ENCODE results near the gene NAT14. TPM values are rescaled to one million over a fixed set of nuclear protein-coding genes. Genes with fewer than 3 reads are reported as not detected.

NAT14 gene
- polyA plus RNA-seq (2011; rRNA removed) (20.4 and 34.8 TPM in 2 replicates), polyA minus RNA-seq (2011; rRNA and poly(A)+ RNA removed) (8.6 and 10.6 TPM in 2 replicates)

- peaks cover 5% of the 10 kb centered on the region for H3K36me3 ChIP-seq (ENCODE audit: control insufficient read depth, insufficient read depth, low read length)
- H3K27me3 ChIP-seq (ENCODE audit: control insufficient read depth, insufficient read depth, low read length): no peaks in the 10 kb centered on the region
- ChIA-PET POLR2A (interaction anchor here (0.6 kb wide), 1 partner anchor 120 kb away, joined by 3 read pairs; no protein-coding TSS in a partner anchor), CTCF (interaction anchor here (0.5 to 2.9 kb wide), 5 partner anchors 17 to 32 kb away, joined by 3 to 15 read pairs (median 4); no protein-coding TSS in a partner anchor)
- DNase-seq (ENCODE audit: low read depth): no peak
- H3K4me3 ChIP-seq (ENCODE audit: low read depth, low read length): peak within 1 kb of the TSS; percentile 82
- TF ChIP-seq CTCF (IDR thresholded peaks at IDR 0.05; ENCODE audit: insufficient read depth, low read depth, low read length): no peak
Observed at GRCh38 chr19:55484593-55485438, at the start of gene NAT14. Gene NAT14, plus strand, starts transcription at chr19:55485188. Its CDS starts 521 bp downstream, at chr19:55485709.

- ChIA-PET CTCF (interaction anchor here (0.6 to 2.6 kb wide), 6 partner anchors 9 to 282 kb away, joined by 3 to 17 read pairs (median 6); no protein-coding TSS in a partner anchor), POLR2A (no interaction called here)
- no peak for DNase-seq (ENCODE audit: low read depth)
Observed at GRCh38 chr19:55436847-55437246, 48.1 kb upstream of the NAT14 start.

DNA sequence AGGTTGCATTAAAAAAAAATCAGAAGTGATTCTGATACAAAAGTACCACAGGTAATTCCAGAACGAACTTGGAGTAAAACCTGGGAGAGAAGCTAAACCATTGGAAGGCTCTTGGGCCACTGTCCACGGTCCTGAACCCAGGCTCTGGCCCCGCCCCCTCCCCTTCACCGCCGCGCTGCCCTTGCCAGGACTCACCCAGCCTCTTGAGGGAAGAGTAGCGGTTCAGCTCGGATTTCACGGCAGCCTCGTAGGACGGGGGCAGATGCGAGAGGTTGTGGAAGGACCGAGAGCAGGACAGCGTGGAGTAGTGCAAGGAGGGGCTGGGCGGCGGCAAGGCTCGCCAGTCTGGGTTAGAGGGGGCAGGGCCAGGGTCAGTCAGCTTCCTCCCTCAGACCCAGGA, 47.6 kb upstream of the NAT14 start:
- peaks cover 22% of the 10 kb centered on the region for H3K27me3 ChIP-seq (ENCODE audit: control insufficient read depth, insufficient read depth, low read length)
- CTCF ChIA-PET: interaction anchor here (0.6 to 2.6 kb wide), 6 partner anchors 8 to 146 kb away, joined by 3 to 17 read pairs (median 6); no protein-coding TSS in a partner anchor
- H3K36me3 ChIP-seq (ENCODE audit: control insufficient read depth, insufficient read depth, low read length): no peaks in the 10 kb centered on the region
- DNase-seq (ENCODE audit: low read depth): no peak
- POLR2A ChIA-PET: no interaction called here
- H3K4me3 ChIP-seq (ENCODE audit: low read depth, low read length): no peak overlapping the region
- no peak for TF ChIP-seq CTCF (IDR thresholded peaks at IDR 0.05; ENCODE audit: insufficient read depth, low read depth, low read length)

More at GRCh38 chr19:55436847-55437246, 48.1 kb upstream of the NAT14 start:
- Histone ChIP-seq H3K4me3 (ENCODE audit: low read depth, low read length) (no peak overlapping the region), H3K36me3 (ENCODE audit: control insufficient read depth, insufficient read depth, low read length) (no peaks in the 10 kb centered on the region), H3K27me3 (ENCODE audit: control insufficient read depth, insufficient read depth, low read length) (peaks cover 20% of the 10 kb centered on the region)
- TF ChIP-seq CTCF (IDR thresholded peaks at IDR 0.05; ENCODE audit: insufficient read depth, low read depth, low read length): no peak

- TF ChIP-seq CTCF (IDR thresholded peaks at IDR 0.05; ENCODE audit: insufficient read depth, low read depth, low read length): no peak
- H3K36me3 ChIP-seq (ENCODE audit: control insufficient read depth, insufficient read depth, low read length): no peaks in the 10 kb centered on the region
- DNase-seq (ENCODE audit: low read depth): no peak
- ChIA-PET CTCF (interaction anchor here (1.2 kb wide), 1 partner anchor 29 kb away, joined by 3 read pairs; no protein-coding TSS in a partner anchor), POLR2A (no interaction called here)
- H3K4me3 ChIP-seq (ENCODE audit: low read depth, low read length): no peak overlapping the region
- H3K27me3 ChIP-seq (ENCODE audit: control insufficient read depth, insufficient read depth, low read length): peaks cover 30% of the 10 kb centered on the region
Observed at GRCh38 chr19:55439052-55439451, 45.9 kb upstream of the NAT14 start.

- ChIA-PET POLR2A (no interaction called here), CTCF (no interaction called here)
- no peak for TF ChIP-seq CTCF (IDR thresholded peaks at IDR 0.05; ENCODE audit: insufficient read depth, low read depth, low read length)
- peaks cover 35% of the 10 kb centered on the region for H3K27me3 ChIP-seq (ENCODE audit: control insufficient read depth, insufficient read depth, low read length)
- H3K36me3 ChIP-seq (ENCODE audit: control insufficient read depth, insufficient read depth, low read length): no peaks in the 10 kb centered on the region
- no peak overlapping the region for H3K4me3 ChIP-seq (ENCODE audit: low read depth, low read length)
- DNase-seq (ENCODE audit: low read depth): no peak
Observed at GRCh38 chr19:55440411-55441105, 44.4 kb upstream of the NAT14 start.
